Stimulated activated CD4-positive, alpha-beta T cell treated with anti-CD3 and anti-CD28 coated beads, TNF-alpha, amount 100 ng/mL, for 48 hours (primary cell): ENCODE results near the gene RORB.

Source experiments
- DNase-seq, 3 donors: peaks; one replicate each; pipeline ENCODE4 v3.0.0-alpha.2; 2020; ENCODE audit warnings: low read depth in 3 of 3

The RORB gene

DNA sequence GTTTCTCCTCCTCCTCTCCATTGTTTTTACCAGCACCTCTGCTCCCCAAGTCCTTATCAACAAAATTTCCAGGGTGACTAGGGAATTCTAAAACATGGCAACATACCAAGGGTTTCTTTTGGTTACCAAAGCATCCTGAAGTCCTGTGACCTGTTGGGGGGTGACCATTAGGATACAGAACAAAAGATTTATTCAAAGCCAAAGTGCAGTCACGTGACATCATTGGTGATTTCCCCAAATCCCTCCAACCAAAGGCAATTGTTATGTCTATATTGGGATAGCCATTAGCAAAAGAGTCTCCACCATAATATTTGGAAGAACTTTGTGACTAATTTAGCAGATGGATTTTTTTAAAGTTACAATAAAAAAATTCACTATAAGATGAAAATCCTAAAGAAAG lies 222.2 kb downstream of the RORB start:
- no peak for DNase-seq

DNA sequence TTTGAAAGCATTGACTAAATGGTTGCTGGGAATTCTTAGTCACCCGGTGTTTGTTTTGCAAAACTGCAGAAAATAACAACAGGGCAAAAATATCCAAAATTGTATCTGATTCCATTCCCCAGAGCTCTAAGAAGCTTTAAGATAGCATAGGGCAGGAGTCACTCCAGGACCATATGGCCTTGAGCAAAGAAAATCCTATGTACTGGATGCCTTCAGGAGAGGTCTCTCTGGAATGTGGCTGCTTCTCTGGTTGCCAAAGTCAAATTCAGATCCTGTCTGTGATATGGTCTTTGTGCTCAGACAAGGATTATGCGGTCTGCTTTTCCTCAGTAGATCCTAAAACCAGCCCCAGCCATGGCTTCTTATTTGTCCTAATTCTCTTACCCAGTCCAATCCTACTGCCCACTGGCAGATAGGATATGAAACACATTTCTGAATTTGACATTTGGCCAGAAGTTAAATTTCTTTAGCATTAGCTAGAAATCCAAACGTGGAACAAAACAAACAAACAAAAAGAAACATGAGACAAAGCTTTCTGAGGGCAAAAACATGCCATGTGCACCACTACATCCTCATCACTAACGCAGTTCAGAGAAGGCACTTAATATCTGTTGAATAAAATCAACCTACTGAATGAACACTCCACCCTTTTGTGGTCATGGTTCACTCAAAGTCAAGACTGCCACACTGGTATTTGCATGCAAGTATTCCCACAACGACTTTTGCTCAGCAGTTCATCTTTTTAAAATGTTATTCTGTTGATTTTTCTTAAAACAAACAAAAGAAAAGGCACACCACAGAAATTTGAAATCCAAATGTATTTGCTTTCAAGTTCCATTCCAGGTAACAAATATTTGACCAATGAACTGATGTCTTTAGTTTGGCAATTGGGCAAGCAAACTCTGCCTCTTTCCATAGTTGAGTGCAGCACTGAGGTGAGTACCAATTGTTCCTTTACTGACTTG lies 224.8 kb downstream of the RORB start:
- DNase-seq, result no peak

DNA sequence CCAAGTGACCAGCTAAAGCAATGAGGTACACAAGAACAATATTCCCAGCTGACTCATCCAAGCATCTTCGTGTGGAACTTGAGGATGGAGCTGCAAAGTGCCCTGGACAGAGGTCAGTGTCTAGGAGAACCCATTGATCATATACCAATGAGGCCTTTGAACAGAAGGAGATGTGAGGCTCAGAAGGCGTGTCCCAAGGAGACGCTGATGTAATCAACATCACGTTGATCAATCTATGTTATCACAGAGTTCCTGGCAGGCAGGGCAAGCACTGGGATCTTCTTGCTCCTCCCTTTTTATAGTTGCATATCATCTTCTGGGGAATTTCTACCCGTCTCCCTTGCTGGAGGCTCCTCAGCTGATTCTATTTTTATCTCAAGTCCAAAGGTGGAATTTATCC lies 227.2 kb downstream of the RORB start:
- DNase-seq, result no peak

GRCh38 chr9:74726581-74726980 lies 229.4 kb downstream of the RORB start:
- DNase-seq, result no peak

DNA sequence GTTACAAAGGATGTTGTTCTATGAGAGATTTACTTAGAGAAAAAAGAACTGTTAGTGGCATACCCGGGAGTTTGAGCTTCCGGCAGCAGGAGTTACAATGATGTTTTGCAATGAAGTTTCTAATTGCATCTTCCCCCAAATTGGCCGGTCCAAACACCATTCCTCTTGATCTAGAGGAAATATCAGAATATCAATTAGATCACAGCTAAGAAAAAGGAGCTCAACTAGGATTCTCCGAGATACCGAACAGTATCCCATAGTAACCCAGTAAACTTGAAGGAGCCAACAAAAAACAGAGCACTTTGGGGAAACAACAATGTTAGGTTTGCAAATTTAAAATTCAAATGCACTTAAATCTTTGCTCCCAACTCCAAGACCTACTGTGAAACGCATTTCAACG lies 231.0 kb downstream of the RORB start:
- DNase-seq, result no peak

DNA sequence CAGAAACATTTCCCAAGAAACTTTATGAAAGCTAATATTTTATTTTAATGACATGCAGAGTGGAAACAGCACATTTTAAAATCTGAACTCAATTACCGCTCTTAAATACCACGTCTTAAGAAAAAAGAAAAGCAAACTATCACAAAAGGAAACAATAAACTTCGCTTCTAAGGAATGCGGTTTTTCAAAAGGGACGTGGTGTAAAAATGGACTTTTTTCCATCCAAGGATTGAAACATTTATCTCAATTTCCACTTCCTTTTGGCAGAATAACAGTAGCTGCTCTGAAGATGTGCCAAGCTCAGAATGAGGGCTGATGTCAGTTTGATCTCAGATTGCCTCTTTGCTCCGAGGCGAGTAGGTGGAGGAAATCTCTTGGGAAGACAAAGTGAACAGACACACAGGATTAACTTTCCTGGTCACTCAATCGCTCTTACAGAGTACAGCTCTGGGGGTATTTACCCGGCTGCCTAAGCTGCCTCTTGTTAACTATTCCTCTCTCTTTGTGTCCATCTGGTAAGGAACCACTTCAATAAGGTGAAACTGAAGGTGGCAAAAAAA lies 232.1 kb downstream of the RORB start:
- DNase-seq, result no peak

GRCh38 chr9:74735761-74736160 lies 238.6 kb downstream of the RORB start:
- DNase-seq, result no peak

GRCh38 chr9:74736646-74737045 lies 239.5 kb downstream of the RORB start:
- no peak for DNase-seq

GRCh38 chr9:74742191-74742790 lies 245.2 kb downstream of the RORB start:
- no peak for DNase-seq
